Skeletal muscle tissue (tissue), 4 donors: ENCODE measurements around the gene SLC34A1. TPM values are rescaled to one million over a fixed set of nuclear protein-coding genes. Genes with fewer than 3 reads are reported as not detected.

Experiments
- H3K27ac ChIP-seq: one replicate; pipeline ENCODE4 v1.7.0; 2013; ENCODE audit warnings: mild to moderate bottlenecking, low read depth, low read length, inconsistent platforms
- H3K27me3 ChIP-seq, 3 donors: one replicate each; pipeline ENCODE4 v1.7.0; 2013; ENCODE audit warnings: low read length in 3 of 3; ENCODE audit not compliant: control insufficient read depth in 3 of 3, insufficient read depth in 3 of 3
- H3K36me3 ChIP-seq, 3 donors: one replicate each; pipeline ENCODE4 v1.7.0; 2013; ENCODE audit warnings: low read length in 3 of 3; ENCODE audit not compliant: control insufficient read depth in 3 of 3, insufficient read depth in 3 of 3
- H3K4me1 ChIP-seq, 3 donors: one replicate each; pipeline ENCODE4 v1.7.0; 2013; ENCODE audit warnings: low read length in 3 of 3, mild to moderate bottlenecking in 3 of 3; ENCODE audit not compliant: control insufficient read depth in 3 of 3, insufficient read depth in 3 of 3
- H3K4me3 ChIP-seq, 3 donors: one replicate each; pipeline ENCODE4 v1.7.0; 2013; ENCODE audit warnings: low read length in 3 of 3
- H3K9ac ChIP-seq, 3 donors: one replicate each; pipeline ENCODE4 v1.7.0; 2013; ENCODE audit warnings: low read length in 3 of 3, mild to moderate bottlenecking in 3 of 3, moderate library complexity in 2 of 3, low read depth in 1 of 3
- H3K9me3 ChIP-seq, 3 donors: one replicate each; pipeline ENCODE4 v1.7.0; 2013; ENCODE audit warnings: low read length in 3 of 3; ENCODE audit not compliant: control insufficient read depth in 3 of 3
- total RNA-seq: library from RNA; depleted of rRNA; stranded (reverse); fragments of >200 nt; gene quantifications from one replicate; pipeline ENCODE4 v1.2.3, GENCODE V29; 2014
- donor health status: Osteomylitis.

SLC34A1 gene
- total RNA-seq, 1 donor from 2014 or later: not detected

- no peak overlapping the region for H3K4me3 ChIP-seq
- H3K36me3 ChIP-seq: peaks cover 5 to 29% (median 25%) of the 10 kb centered on the region in 3 donors
- peaks cover 6 to 17% (median 6%) of the 10 kb centered on the region in 3 donors for H3K4me1 ChIP-seq
- H3K27me3 ChIP-seq: no peaks in the 10 kb centered on the region
- no peak overlapping the region for H3K9ac ChIP-seq
- no peak overlapping the region for H3K27ac ChIP-seq
- no peaks in the 10 kb centered on the region for H3K9me3 ChIP-seq
Measured at GRCh38 chr5:177344891-177345290, 39.3 kb upstream of the SLC34A1 start.

- H3K36me3 ChIP-seq: peaks cover 10 to 29% (median 21%) of the 10 kb centered on the region in 3 donors
- peaks cover 20 to 30% (median 21%) of the 10 kb centered on the region in 3 donors for H3K4me1 ChIP-seq
- H3K9me3 ChIP-seq: no peaks in the 10 kb centered on the region
- no peak overlapping the region for H3K4me3 ChIP-seq
- no peak overlapping the region for H3K9ac ChIP-seq
- H3K27me3 ChIP-seq: no peaks in the 10 kb centered on the region
- H3K27ac ChIP-seq: no peak overlapping the region
Measured at GRCh38 chr5:177346820-177347219, 37.4 kb upstream of the SLC34A1 start.

GRCh38 chr5:177347699-177348098, 36.5 kb upstream of the SLC34A1 start:
- Histone ChIP-seq H3K9me3 (no peaks in the 10 kb centered on the region), H3K36me3 (peaks cover 10 to 29% (median 21%) of the 10 kb centered on the region in 3 donors)

GRCh38 chr5:177349362-177349647, 34.9 kb upstream of the SLC34A1 start:
- no peak overlapping the region for H3K9ac ChIP-seq
- no peak overlapping the region for H3K27ac ChIP-seq
- no peak overlapping the region for H3K4me3 ChIP-seq
- peaks cover 10 to 21% (median 16%) of the 10 kb centered on the region in 3 donors for H3K36me3 ChIP-seq
- H3K27me3 ChIP-seq: no peaks in the 10 kb centered on the region
- H3K9me3 ChIP-seq: no peaks in the 10 kb centered on the region
- H3K4me1 ChIP-seq: peaks cover 21 to 34% (median 24%) of the 10 kb centered on the region in 3 donors

More at GRCh38 chr5:177347699-177348098, 36.5 kb upstream of the SLC34A1 start:
- no peak overlapping the region for H3K4me3 ChIP-seq
- no peaks in the 10 kb centered on the region for H3K27me3 ChIP-seq
- H3K9ac ChIP-seq: no peak overlapping the region
- peaks cover 21 to 34% (median 24%) of the 10 kb centered on the region in 3 donors for H3K4me1 ChIP-seq
- H3K27ac ChIP-seq: no peak overlapping the region

- H3K27ac ChIP-seq: no peak overlapping the region
- H3K9me3 ChIP-seq: no peaks in the 10 kb centered on the region
- H3K4me3 ChIP-seq: peak overlapping the region; percentile 41 to 100 (median 82)
- peaks cover 21 to 34% (median 24%) of the 10 kb centered on the region in 3 donors for H3K4me1 ChIP-seq
- no peaks in the 10 kb centered on the region for H3K27me3 ChIP-seq
- peaks cover 10 to 21% (median 16%) of the 10 kb centered on the region in 3 donors for H3K36me3 ChIP-seq
- peak overlapping the region in 1 of 3 donors; percentile 100 for H3K9ac ChIP-seq
Measured at GRCh38 chr5:177349762-177350161, 34.5 kb upstream of the SLC34A1 start.

GRCh38 chr5:177350776-177351391, 33.4 kb upstream of the SLC34A1 start:
- Histone ChIP-seq H3K4me1 (peaks cover 21 to 34% (median 24%) of the 10 kb centered on the region in 3 donors), H3K4me3 (peak overlapping the region; percentile 82 to 100 (median 100)), H3K27ac (peak overlapping the region; percentile 83), H3K36me3 (peaks cover 10 to 21% (median 16%) of the 10 kb centered on the region in 3 donors), H3K27me3 (no peaks in the 10 kb centered on the region), H3K9ac (peak overlapping the region; percentile 88 to 100 (median 99)), H3K9me3 (no peaks in the 10 kb centered on the region)

- Histone ChIP-seq H3K9me3 (no peaks in the 10 kb centered on the region), H3K4me1 (peaks cover 21 to 34% (median 24%) of the 10 kb centered on the region in 3 donors), H3K27ac (peak within 1 kb of the TSS; percentile 83), H3K9ac (peak within 1 kb of the TSS; percentile 88 to 100 (median 99)), H3K27me3 (no peaks in the 10 kb centered on the region), H3K4me3 (peak within 1 kb of the TSS; percentile 82 to 100 (median 100)), H3K36me3 (peaks cover 10 to 21% (median 16%) of the 10 kb centered on the region in 3 donors)
Measured at GRCh38 chr5:177351392-177352329, 32.6 kb upstream of the SLC34A1 start, which contains the start of gene LMAN2. Gene LMAN2 (minus strand): TSS chr5:177351668. CDS start chr5:177351647, 21 bp downstream.

- Histone ChIP-seq H3K4me1 (peaks cover 27 to 41% (median 35%) of the 10 kb centered on the region in 3 donors), H3K27ac (no peak overlapping the region), H3K36me3 (peaks cover 8 to 13% (median 10%) of the 10 kb centered on the region in 3 donors), H3K4me3 (no peak overlapping the region), H3K9me3 (no peaks in the 10 kb centered on the region), H3K9ac (no peak overlapping the region), H3K27me3 (no peaks in the 10 kb centered on the region)
Measured at GRCh38 chr5:177353093-177353492, 31.1 kb upstream of the SLC34A1 start.

- no peak overlapping the region for H3K9ac ChIP-seq
- H3K9me3 ChIP-seq: no peaks in the 10 kb centered on the region
- peaks cover 38 to 48% (median 47%) of the 10 kb centered on the region in 3 donors for H3K4me1 ChIP-seq
- no peaks in the 10 kb centered on the region for H3K27me3 ChIP-seq
- H3K27ac ChIP-seq: no peak overlapping the region
- H3K4me3 ChIP-seq: no peak overlapping the region
- peaks cover 7 to 10% (median 9%) of the 10 kb centered on the region in 3 donors for H3K36me3 ChIP-seq
Measured at GRCh38 chr5:177354256-177354655, 30.0 kb upstream of the SLC34A1 start.
